ENCODE results near the gene AP3B1. TPM values are rescaled to one million over a fixed set of nuclear protein-coding genes. Genes with fewer than 3 reads are reported as not detected.

The AP3B1 gene
- total and polyA plus RNA-seq, 2 donors (not counting 1 experiment from before 2014, with no cell fraction given): 26.8 to 58.9 TPM

DNA sequence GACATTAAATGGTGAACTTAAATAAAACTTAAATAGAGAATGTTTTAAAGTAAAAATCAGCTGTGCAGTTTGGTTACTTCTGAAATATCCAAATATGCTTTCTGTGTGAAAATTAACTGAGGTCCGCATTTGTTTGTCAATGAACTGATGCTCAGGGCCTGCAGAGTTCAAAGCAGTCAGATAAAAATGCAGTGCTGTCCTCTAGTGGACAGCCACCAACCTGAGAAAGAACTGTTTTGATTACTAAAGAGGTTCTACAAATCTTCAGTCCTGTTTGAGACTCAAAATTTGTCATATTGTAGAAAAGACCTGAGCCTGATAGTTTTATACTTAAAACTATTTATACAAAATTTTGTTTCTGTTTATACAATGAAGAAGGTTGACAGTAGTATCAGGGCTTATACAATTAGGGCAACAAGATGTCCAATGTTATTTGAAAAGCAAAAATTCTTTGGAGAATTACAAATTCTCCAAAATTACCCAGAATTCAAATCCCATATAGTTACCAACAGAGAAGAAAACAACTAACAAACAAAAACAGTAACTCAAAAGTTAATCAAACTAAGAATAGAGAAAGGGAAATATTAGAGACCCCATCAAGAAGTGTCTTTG lies 286.0 kb downstream of the AP3B1 start:
- no peaks in the 10 kb centered on the region for H3K4me1 ChIP-seq (ENCODE audit: control insufficient read depth in 2 of 2, insufficient read depth in 2 of 2, low read length in 2 of 2)
- Mint-ChIP-seq H3K9me3 (ENCODE audit: insufficient read depth) (no peaks in the 10 kb centered on the region), H3K4me3 (no peak overlapping the region), H3K27me3 (no peaks in the 10 kb centered on the region), H3K27ac (no peak overlapping the region), H3K4me1 (peaks cover 7% of the 10 kb centered on the region)
- no peak overlapping the region for H3K4me2 ChIP-seq (replicated peaks; ENCODE audit: low read depth, low read length, poor library complexity, severe bottlenecking)
- no peak overlapping the region for H2AFZ ChIP-seq (ENCODE audit: insufficient read depth, low read depth, low read length, poor library complexity, severe bottlenecking)
- no peak overlapping the region for H3K27ac ChIP-seq (ENCODE audit: low read length in 2 of 2)
- peak; percentile 35 for DNase-seq
- no peaks in the 10 kb centered on the region for H3K79me2 ChIP-seq (ENCODE audit: control insufficient read depth, insufficient read depth, low read length)
- no peak for ATAC-seq (ENCODE audit: low read depth)
- H3K9me3 ChIP-seq (ENCODE audit: control extremely low read depth in 1 of 3, control insufficient read depth in 2 of 3, insufficient read depth in 1 of 3, low read length in 2 of 3): no peaks in the 10 kb centered on the region
- no peak for TF ChIP-seq EZH2 (IDR thresholded peaks at IDR 0.05; ENCODE audit: borderline replicate concordance, insufficient read depth, low read depth, low read length, poor library complexity, severe bottlenecking)
- TF ChIP-seq, protein P1, sequence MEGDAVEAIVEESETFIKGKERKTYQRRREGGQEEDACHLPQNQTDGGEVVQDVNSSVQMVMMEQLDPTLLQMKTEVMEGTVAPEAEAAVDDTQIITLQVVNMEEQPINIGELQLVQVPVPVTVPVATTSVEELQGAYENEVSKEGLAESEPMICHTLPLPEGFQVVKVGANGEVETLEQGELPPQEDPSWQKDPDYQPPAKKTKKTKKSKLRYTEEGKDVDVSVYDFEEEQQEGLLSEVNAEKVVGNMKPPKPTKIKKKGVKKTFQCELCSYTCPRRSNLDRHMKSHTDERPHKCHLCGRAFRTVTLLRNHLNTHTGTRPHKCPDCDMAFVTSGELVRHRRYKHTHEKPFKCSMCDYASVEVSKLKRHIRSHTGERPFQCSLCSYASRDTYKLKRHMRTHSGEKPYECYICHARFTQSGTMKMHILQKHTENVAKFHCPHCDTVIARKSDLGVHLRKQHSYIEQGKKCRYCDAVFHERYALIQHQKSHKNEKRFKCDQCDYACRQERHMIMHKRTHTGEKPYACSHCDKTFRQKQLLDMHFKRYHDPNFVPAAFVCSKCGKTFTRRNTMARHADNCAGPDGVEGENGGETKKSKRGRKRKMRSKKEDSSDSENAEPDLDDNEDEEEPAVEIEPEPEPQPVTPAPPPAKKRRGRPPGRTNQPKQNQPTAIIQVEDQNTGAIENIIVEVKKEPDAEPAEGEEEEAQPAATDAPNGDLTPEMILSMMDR (IDR thresholded peaks at IDR 0.05): peak; percentile 72
- no peaks in the 10 kb centered on the region for H3K27me3 ChIP-seq (replicated peaks in 1 of 4; ENCODE audit: control extremely low read depth in 1 of 4, control insufficient read depth in 3 of 4, insufficient read depth in 4 of 4, low read length in 3 of 4)
- POLR2A ChIA-PET: no interaction called here
- H3K36me3 ChIP-seq (replicated peaks in 1 of 2; ENCODE audit: control extremely low read depth in 1 of 2, control insufficient read depth in 1 of 2, extremely low read depth in 1 of 2, insufficient read depth in 2 of 2, low read length in 1 of 2): no peaks in the 10 kb centered on the region
- WGBS (ENCODE audit: insufficient coverage): 89% methylated on average over 1 of the region's 1 CpG
- intact Hi-C loops (cut with micrococcal nuclease): loop anchor here (5.0 kb wide), 1 partner anchor 361 kb away; no protein-coding TSS in a partner anchor
- no peaks in the 10 kb centered on the region for H4K20me1 ChIP-seq (ENCODE audit: control insufficient read depth, insufficient read depth, low read length, poor library complexity, severe bottlenecking)
- H3K4me3 ChIP-seq (ENCODE audit: control extremely low read depth in 1 of 5, extremely low read depth in 1 of 5, insufficient read depth in 1 of 5, low read depth in 2 of 5, low read length in 4 of 5): no peak overlapping the region
- H3K9ac ChIP-seq (ENCODE audit: low read length): no peak overlapping the region
- CTCF ChIA-PET: interaction anchor here (1.2 kb wide), 1 partner anchor 11 kb away, joined by 3 read pairs; no protein-coding TSS in a partner anchor

DNA sequence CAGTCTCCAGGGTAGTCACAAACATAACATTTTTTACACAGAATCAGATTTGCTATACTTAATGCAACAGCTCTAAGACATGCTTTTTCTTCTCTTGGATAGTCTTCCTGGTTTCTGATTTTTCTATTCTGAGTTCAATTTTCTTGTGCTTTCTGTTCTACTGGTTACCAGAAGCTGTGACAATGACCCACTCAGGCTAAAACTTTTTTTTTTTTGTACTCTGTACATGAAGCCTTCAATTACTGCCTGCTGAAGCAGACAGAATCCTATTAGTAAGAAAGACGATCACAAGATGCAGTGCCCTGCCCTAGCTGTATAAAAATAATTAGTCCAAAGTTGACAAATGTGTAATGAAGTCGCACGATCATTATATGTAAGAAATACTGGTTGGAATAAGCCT lies 287.3 kb downstream of the AP3B1 start:
- Histone ChIP-seq H3K9ac (ENCODE audit: low read length) (no peak overlapping the region), H3K36me3 (replicated peaks in 1 of 2; ENCODE audit: control extremely low read depth in 1 of 2, control insufficient read depth in 1 of 2, extremely low read depth in 1 of 2, insufficient read depth in 2 of 2, low read length in 1 of 2) (peaks cover 3 to 5% of the 10 kb centered on the region in 2 experiments)
- no peak for ATAC-seq (ENCODE audit: low read depth)

More for the DNA sequence above, 287.3 kb downstream of the AP3B1 start:
- TF ChIP-seq, protein P1 (IDR thresholded peaks at IDR 0.05): no peak
- TF ChIP-seq EZH2 (IDR thresholded peaks at IDR 0.05; ENCODE audit: borderline replicate concordance, insufficient read depth, low read depth, low read length, poor library complexity, severe bottlenecking): no peak
- no CpG with 5 or more reads among the region's 3 CpGs for WGBS (ENCODE audit: insufficient coverage)
- H3K27ac Mint-ChIP-seq: no peak overlapping the region
- CTCF ChIA-PET: interaction anchor here (0.7 kb wide), 1 partner anchor 160 kb away, joined by 3 read pairs; no protein-coding TSS in a partner anchor
- Histone ChIP-seq H3K27ac (ENCODE audit: low read length in 2 of 2) (no peak overlapping the region), H3K27me3 (replicated peaks in 1 of 4; ENCODE audit: control extremely low read depth in 1 of 4, control insufficient read depth in 3 of 4, insufficient read depth in 4 of 4, low read length in 3 of 4) (no peaks in the 10 kb centered on the region), H3K4me2 (replicated peaks; ENCODE audit: low read depth, low read length, poor library complexity, severe bottlenecking) (no peak overlapping the region), H3K4me3 (ENCODE audit: control extremely low read depth in 1 of 5, extremely low read depth in 1 of 5, insufficient read depth in 1 of 5, low read depth in 2 of 5, low read length in 4 of 5) (no peak overlapping the region), H3K4me1 (ENCODE audit: control insufficient read depth in 2 of 2, insufficient read depth in 2 of 2, low read length in 2 of 2) (no peaks in the 10 kb centered on the region), H2AFZ (ENCODE audit: insufficient read depth, low read depth, low read length, poor library complexity, severe bottlenecking) (no peak overlapping the region), H3K79me2 (ENCODE audit: control insufficient read depth, insufficient read depth, low read length) (no peaks in the 10 kb centered on the region), H3K9me3 (ENCODE audit: control extremely low read depth in 1 of 3, control insufficient read depth in 2 of 3, insufficient read depth in 1 of 3, low read length in 2 of 3) (no peaks in the 10 kb centered on the region), H4K20me1 (ENCODE audit: control insufficient read depth, insufficient read depth, low read length, poor library complexity, severe bottlenecking) (no peaks in the 10 kb centered on the region)
- no peaks in the 10 kb centered on the region for H3K27me3 Mint-ChIP-seq
- no peaks in the 10 kb centered on the region for H3K9me3 Mint-ChIP-seq (ENCODE audit: insufficient read depth)
- DNase-seq: no peak
- POLR2A ChIA-PET: no interaction called here
- intact Hi-C loops (cut with micrococcal nuclease): loop anchor here (5.0 kb wide), 1 partner anchor 360 kb away; no protein-coding TSS in a partner anchor
- H3K4me1 Mint-ChIP-seq: peaks cover 8% of the 10 kb centered on the region
- no peak overlapping the region for H3K4me3 Mint-ChIP-seq
